ENCODE data around the gene CCDC39. TPM values are rescaled to one million over a fixed set of nuclear protein-coding genes. Genes with fewer than 3 reads are reported as not detected.
"Not testable (repeated sequence)": the region's sequence is repeated elsewhere in the genome, so short reads cannot be mapped to it uniquely, and the experiment has no call there.

CCDC39 gene
- total RNA-seq, 2 donors from 2014 or later, result not detected

GRCh38 chr3:180600473-180600872 is 78.8 kb downstream of the CCDC39 start:
- no peak overlapping the region for H3K4me3 ChIP-seq

GRCh38 chr3:180595559-180595935 is 83.7 kb downstream of the CCDC39 start:
- no peak for ATAC-seq (ENCODE audit: insufficient number of reproducible peaks, low FRiP score, low read depth)
- H3K4me1 ChIP-seq (ENCODE audit: control insufficient read depth in 1 of 2, low read depth in 2 of 2), result no peaks in the 10 kb centered on the region
- no peak overlapping the region for H3K27ac ChIP-seq
- H3K27me3 ChIP-seq (replicated peaks; ENCODE audit: insufficient read depth), result no peaks in the 10 kb centered on the region
- H3K36me3 ChIP-seq, result no peaks in the 10 kb centered on the region
- TF ChIP-seq CTCF (IDR thresholded peaks at IDR 0.05), result no peak
- no peak for DNase-seq (ENCODE audit: low spot score)
- H3K9me3 ChIP-seq, result no peaks in the 10 kb centered on the region
- no peak overlapping the region for H3K4me3 ChIP-seq

More at GRCh38 chr3:180600473-180600872, 78.8 kb downstream of the CCDC39 start:
- DNase-seq (ENCODE audit: low spot score), result no peak
- TF ChIP-seq CTCF (IDR thresholded peaks at IDR 0.05), result no peak
- no peak overlapping the region for H3K27ac ChIP-seq
- ATAC-seq (ENCODE audit: insufficient number of reproducible peaks, low FRiP score, low read depth), result no peak
- H3K9me3 ChIP-seq, result no peaks in the 10 kb centered on the region
- no peaks in the 10 kb centered on the region for H3K27me3 ChIP-seq (replicated peaks; ENCODE audit: insufficient read depth)
- peaks cover 7% of the 10 kb centered on the region for H3K36me3 ChIP-seq
- H3K4me1 ChIP-seq (ENCODE audit: control insufficient read depth in 1 of 2, low read depth in 2 of 2), result peaks cover 14 to 16% of the 10 kb centered on the region in 2 donors

- H3K4me3 ChIP-seq, result no peak overlapping the region
- no peak for ATAC-seq (ENCODE audit: insufficient number of reproducible peaks, low FRiP score, low read depth)
- no peaks in the 10 kb centered on the region for H3K27me3 ChIP-seq (replicated peaks; ENCODE audit: insufficient read depth)
- no peaks in the 10 kb centered on the region for H3K9me3 ChIP-seq
- H3K4me1 ChIP-seq (ENCODE audit: control insufficient read depth in 1 of 2, low read depth in 2 of 2), result no peaks in the 10 kb centered on the region
- H3K36me3 ChIP-seq, result no peaks in the 10 kb centered on the region
- H3K27ac ChIP-seq, result no peak overlapping the region
- DNase-seq (ENCODE audit: low spot score), result no peak
- TF ChIP-seq CTCF (IDR thresholded peaks at IDR 0.05), result no peak
These were observed 84.4 kb downstream of the CCDC39 start for GRCh38 chr3:180594631-180595558.

GRCh38 chr3:180593631-180594030 is 85.7 kb downstream of the CCDC39 start:
- not testable (repeated sequence) for H3K36me3 ChIP-seq; ATAC-seq (ENCODE audit: insufficient number of reproducible peaks, low FRiP score, low read depth); H3K27ac ChIP-seq; H3K9me3 ChIP-seq; H3K4me3 ChIP-seq; H3K27me3 ChIP-seq (replicated peaks; ENCODE audit: insufficient read depth); H3K4me1 ChIP-seq (ENCODE audit: control insufficient read depth in 1 of 2, low read depth in 2 of 2); DNase-seq (ENCODE audit: low spot score)

GRCh38 chr3:180590396-180590795 is 88.9 kb downstream of the CCDC39 start:
- DNase-seq (ENCODE audit: low spot score) (no peak), ATAC-seq (ENCODE audit: insufficient number of reproducible peaks, low FRiP score, low read depth) (no peak)
- Histone ChIP-seq H3K4me3 (no peak overlapping the region), H3K9me3 (no peaks in the 10 kb centered on the region), H3K4me1 (ENCODE audit: control insufficient read depth in 1 of 2, low read depth in 2 of 2) (no peaks in the 10 kb centered on the region), H3K27ac (no peak overlapping the region), H3K27me3 (replicated peaks; ENCODE audit: insufficient read depth) (no peaks in the 10 kb centered on the region), H3K36me3 (no peaks in the 10 kb centered on the region)
- no peak for TF ChIP-seq CTCF (IDR thresholded peaks at IDR 0.05)
